HuH-7.5 (cell line): Measurements from ENCODE around the gene AMPD3.
"Not testable (repeated sequence)": the region's sequence is repeated elsewhere in the genome, so short reads cannot be mapped to it uniquely, and the experiment has no call there.

Experiments
- DNase-seq: peaks from one replicate; pipeline ENCODE4 v3.0.0; 2011; ENCODE audit warnings: low spot score

AMPD3 gene

GRCh38 chr11:10454878-10455631, at the start of gene AMPD3:
Gene AMPD3 (plus strand): TSS chr11:10455264. CDS start chr11:10461520, 6,256 bp downstream.
- no peak for DNase-seq

GRCh38 chr11:10405865-10406592, 49.0 kb upstream of the AMPD3 start:
- peak; percentile 48 for DNase-seq

DNA sequence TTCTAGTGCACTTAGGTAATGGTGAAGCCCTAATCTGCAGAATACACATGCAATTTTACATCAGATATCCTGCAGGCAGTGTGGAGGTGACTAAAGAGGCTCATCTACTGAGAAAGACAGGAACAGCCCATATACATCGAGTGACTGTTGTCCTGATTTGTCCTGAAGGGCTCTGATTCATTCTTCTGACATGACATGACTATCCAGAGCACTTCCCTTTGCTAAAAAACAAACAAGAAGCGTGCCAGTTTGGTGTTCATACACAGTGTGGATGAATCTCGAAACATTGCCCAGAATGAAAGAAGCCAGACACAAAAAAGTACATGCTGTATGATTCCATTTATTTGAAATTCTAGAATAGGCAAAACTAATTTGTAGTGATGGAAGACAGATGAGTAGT, 48.0 kb upstream of the AMPD3 start:
- no peak for DNase-seq

- DNase-seq, result no peak
These were observed 47.0 kb upstream of the AMPD3 start for GRCh38 chr11:10407749-10408685.

DNA sequence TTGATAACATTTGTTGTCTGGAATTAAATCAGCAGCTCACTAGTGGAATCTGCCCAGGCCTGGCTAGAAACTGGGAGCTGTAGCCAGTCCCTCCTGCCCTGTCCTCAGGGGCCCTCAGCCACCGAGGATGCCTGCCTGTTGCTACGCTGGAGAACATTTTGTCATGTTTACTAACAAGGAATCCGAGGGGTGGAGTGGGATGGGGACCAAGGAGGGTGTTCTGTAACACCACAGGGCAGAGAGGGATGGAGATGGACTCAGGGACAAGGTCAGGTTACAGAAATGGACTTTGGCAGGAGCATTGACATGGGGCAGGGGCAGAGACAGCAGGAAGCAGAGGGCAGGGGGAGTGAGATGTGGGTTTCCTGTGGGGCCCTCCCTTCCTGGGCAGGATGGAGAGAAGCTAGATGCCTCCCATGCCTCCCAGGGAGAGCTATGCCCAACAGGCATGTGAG, 45.8 kb upstream of the AMPD3 start:
- DNase-seq, result no peak

GRCh38 chr11:10410106-10410843, 44.8 kb upstream of the AMPD3 start:
- no peak for DNase-seq

- DNase-seq, result no peak
These were observed 44.2 kb upstream of the AMPD3 start for GRCh38 chr11:10410844-10411200.

DNA sequence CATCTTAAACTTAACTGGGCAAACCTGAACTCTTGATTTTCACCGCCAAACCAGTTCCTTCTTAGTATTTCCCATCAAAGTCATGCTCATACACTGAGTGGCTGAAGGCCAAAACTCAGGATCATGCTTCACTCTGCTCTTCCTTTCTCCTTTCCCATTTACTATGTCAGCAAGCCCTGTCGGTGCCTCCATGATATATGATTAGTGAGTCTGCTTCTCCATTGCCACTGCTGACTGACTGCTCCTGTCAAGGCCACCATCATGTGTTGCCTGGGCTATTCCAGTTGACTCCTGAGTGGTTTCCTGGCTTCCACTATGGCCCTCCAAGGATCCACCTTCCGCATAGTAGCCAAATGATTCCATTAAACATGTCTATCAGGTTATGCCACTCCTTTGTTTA, 42.8 kb upstream of the AMPD3 start:
- DNase-seq, result no peak

DNA sequence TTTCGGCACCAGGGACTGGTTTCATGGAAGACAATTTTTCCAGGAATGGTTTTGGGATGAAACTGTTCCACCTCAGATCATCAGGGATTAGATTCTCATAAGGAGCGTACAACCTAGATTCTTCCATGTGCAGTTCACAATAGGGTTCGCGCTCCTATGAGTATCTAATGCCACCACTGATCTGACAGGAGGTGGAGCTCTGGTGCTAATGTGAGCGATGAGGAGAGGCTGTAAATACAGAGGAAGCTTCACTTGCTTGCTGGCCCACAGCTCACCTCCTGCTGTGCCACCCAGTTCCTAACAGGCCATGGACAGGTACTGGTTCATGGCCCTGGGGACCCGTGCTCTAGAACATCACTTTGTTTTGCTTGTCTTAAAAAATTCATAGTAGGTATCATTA, 41.8 kb upstream of the AMPD3 start:
- DNase-seq, result no peak

DNA sequence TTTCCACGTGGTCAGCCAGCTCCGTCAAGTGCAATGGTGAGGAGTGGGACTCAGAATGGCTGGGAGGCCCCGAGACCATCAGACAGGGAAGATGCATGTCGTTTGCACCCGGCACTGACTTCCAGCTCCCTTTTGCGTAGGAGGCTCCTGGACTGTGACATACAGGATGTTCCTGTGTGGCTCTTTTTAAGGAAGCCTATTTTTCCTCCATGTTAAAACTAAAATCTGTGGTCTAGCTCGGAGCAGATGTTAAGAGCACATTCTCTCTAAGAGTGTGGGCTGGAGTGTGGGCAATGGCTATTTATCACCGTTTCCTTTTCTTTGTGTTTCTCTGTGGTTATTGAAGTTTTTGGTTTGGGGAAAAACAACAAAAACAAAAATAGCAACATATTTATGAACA, 40.9 kb upstream of the AMPD3 start:
- DNase-seq, result no peak

DNA sequence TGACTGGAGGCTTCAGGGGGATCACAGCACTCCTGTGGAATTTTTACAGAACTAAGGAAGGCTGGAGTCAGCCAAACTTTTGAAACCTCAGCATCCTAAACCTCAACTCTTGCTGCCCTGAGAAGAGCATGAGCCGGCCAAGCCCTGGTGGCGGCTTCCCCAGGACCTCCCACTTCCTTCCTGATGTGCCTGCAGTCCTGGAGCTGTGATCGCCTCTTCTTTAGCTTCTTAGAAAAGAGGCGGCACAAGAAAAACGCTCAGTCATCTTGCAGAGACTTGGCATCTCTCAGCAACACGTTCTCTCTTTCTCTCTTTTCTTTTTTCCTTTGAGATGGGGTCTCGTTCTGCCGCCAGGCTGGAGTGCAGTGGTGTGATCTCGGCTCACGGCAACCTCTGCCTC, 40.4 kb upstream of the AMPD3 start:
- DNase-seq, result no peak

- no peak for DNase-seq
These were observed 39.2 kb upstream of the AMPD3 start for GRCh38 chr11:10415817-10416392.

DNA sequence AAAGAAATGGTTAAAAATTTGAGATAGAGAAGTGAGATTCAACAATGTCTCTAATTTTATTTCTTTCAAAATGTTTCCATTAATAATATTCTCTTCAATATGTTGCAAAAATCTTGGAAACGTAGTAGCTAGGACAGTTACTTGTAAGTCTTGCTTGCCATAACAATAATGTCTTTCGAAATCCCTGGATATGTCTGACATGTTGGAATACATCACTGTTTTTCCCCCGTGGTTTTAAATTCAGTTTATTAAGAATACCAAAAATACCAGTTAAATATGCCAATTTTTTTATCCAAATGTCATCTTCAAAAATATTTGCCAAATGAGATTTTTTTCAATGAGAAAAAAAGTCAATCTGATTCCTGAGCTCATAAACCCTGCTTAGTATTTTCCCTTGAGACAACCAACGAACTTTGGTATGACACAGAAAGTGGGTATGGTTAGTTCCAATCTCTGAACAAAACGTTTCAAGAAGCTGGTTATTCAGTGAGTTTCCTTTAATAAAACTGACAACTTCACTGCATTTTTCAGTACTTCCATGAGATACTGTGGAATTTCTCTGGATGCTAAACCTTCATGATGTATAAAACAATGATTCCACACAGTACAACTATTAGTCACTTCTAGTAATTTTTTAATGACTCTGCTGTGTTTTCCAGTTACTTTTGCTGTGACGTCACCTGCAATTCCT, 36.7 kb upstream of the AMPD3 start:
- DNase-seq, result no peak

GRCh38 chr11:10418950-10419310, 36.1 kb upstream of the AMPD3 start:
- DNase-seq, result no peak

DNA sequence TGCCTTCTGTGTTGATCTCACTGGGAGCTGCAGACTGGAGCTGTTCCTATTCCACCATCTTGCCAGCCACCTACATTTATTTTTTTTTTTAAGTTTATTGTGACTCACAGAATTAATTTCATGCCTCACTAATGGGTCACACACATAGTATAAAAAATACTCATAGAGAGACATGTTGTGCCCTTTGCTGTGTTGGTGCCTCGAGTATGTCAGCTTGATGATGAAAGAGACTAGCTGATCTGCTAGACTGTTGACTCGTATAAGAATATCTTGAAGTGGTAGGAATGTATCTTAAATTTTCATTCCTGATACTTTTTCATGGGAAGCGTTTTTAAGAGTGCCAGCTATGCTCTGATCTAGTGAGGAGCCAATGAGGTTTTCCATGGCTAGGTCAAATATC, 28.6 kb upstream of the AMPD3 start:
- no peak for DNase-seq

- DNase-seq, result no peak
These were observed 26.6 kb upstream of the AMPD3 start for GRCh38 chr11:10428453-10428852.

DNA sequence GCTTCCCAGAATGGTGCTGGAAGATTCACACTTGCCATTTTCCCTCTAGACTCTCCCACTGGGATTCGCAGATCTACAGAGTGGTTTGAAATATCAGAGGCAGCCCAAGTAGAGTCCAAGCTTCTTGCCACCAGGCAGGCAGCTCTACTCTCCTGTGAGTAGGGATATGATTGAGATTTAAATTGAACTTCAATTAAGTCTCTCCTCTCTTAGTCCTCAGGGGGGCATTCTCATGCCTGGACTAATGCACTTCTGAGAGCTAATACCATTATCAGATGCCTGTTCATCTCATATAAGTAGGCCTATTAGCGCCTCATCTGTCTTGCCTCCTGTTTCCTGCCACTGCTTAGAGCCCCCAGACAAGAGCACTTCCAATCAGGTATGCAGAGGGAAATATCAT, 25.5 kb upstream of the AMPD3 start:
- DNase-seq, result no peak

GRCh38 chr11:10432493-10432892, 22.6 kb upstream of the AMPD3 start:
- DNase-seq, result no peak

DNA sequence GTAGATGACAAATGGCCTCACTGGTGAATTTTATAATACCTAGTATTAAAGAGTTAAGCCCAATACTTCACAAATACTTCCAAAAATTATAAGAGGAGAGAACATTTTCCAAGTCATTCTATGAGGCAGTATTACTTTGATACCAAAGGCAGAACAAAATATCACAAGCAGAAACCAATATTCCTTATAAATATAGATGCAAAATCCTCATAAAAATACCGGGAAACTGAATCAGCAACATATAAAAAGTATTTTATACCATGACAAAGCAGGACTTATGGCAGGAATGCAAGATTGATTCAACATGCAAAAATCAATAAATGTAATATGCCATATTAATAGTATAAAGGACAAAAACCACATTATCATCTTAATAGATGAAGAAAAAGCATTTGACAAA, 22.1 kb upstream of the AMPD3 start:
- DNase-seq, result no peak

DNA sequence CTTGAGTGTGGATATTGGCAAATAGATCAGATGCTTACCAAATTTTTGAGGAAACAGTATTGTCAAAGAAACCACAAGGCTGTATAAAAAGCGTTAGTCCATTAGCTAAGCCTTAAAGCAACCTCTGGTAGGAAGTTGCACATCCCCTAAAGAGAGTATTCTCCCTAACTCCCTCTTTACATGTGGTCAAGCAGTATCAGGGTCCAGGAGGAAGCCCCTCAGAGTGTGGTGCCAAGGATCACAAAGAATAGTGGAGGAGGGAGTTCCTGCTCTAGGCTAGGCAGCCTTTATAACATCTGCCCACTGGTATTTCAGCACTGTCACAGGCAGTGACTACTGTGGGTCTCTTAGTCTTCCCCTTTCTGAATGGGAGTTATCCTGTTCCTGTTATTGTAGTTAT, 18.8 kb upstream of the AMPD3 start:
- no peak for DNase-seq

DNA sequence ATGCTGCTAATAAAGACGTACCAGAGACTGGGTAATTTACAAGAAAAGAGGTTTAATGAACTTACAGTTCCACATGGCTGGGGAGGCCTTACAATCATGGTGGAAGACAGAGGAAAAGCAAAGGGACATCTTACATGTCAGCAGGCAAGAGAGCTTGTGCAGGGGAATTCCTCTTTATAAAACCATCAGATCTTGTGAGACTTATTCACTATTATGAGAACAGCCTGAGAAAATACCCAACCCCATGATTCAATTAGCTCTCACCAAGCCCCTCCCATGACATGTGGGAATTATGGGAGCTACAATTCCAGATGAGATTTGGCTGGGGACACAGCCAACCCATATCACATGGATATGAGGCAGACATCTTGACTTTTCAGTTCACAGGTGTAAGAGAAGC, 18.4 kb upstream of the AMPD3 start:
- DNase-seq, result not testable (repeated sequence)
